HG03135 (cell line): Measurements from ENCODE around the gene IL21.
"Not testable (repeated sequence)": the region's sequence is repeated elsewhere in the genome, so short reads cannot be mapped to it uniquely, and the experiment has no call there.

Experiments used
- ATAC-seq: cut with Tn5 transposase; IDR thresholded peaks from one replicate; pipeline ENCODE4 v1.9.1; 2021; ENCODE audit warnings: mild to moderate bottlenecking, moderate library complexity; ENCODE audit not compliant: unreplicated experiment

IL21 gene

GRCh38 chr4:122583906-122584305 lies 37.0 kb downstream of the IL21 start:
- no peak for ATAC-seq

- peak; percentile 71 for ATAC-seq
These were observed 42.8 kb downstream of the IL21 start for GRCh38 chr4:122577808-122578781.

- ATAC-seq, result no peak
These were observed 43.7 kb downstream of the IL21 start for GRCh38 chr4:122577189-122577553.

- ATAC-seq, result no peak
These were observed 44.3 kb downstream of the IL21 start for GRCh38 chr4:122576261-122577188.

GRCh38 chr4:122574347-122574746 lies 46.5 kb downstream of the IL21 start:
- not testable (repeated sequence) for ATAC-seq

- no peak for ATAC-seq
These were observed 58.4 kb downstream of the IL21 start for GRCh38 chr4:122562449-122562848.
